SU-DHL-6 (cell line): ENCODE measurements around the gene OPRM1.

Experiments used
- CTCF ChIP-seq: fragments of 200-600 bp; sonication (generic); IDR thresholded peaks from one replicate; pipeline ENCODE4 v1.5.1; 2017; ENCODE audit warnings: antibody characterized with exemption, mild to moderate bottlenecking, low read length, moderate library complexity; ENCODE audit not compliant: insufficient read depth, poor library complexity, severe bottlenecking
- EZH2phosphoT487 ChIP-seq: fragments of 200-600 bp; sonication (generic), shearing (Covaris generic); conservative IDR thresholded peaks from 2 replicates; pipeline ENCODE4 v1.6.1; 2018; ENCODE audit warnings: mild to moderate bottlenecking, antibody characterized with exemption, low read length, moderate library complexity, mixed read lengths

- TF ChIP-seq CTCF (no peak), EZH2phosphoT487 (no peak)
These were observed 72.0 kb downstream of the OPRM1 start for GRCh38 chr6:154111025-154111424.
